Duodenal mucosa (tissue), 2 donors: ENCODE measurements around the gene CENATAC.
"Not testable (repeated sequence)": the region's sequence is repeated elsewhere in the genome, so short reads cannot be mapped to it uniquely, and the experiment has no call there.

Experiments used
- H3K27ac ChIP-seq: one replicate; pipeline ENCODE4 v1.7.0; 2013; ENCODE audit warnings: low read depth, low read length
- H3K27me3 ChIP-seq, 2 donors: one replicate each; pipeline ENCODE4 v1.7.0; 2013; ENCODE audit warnings: low read length in 2 of 2, control low read depth in 1 of 2; ENCODE audit not compliant: insufficient read depth in 2 of 2, control insufficient read depth in 1 of 2
- H3K36me3 ChIP-seq, 2 donors: one replicate each; pipeline ENCODE4 v1.7.0; 2013; ENCODE audit warnings: low read length in 2 of 2, control low read depth in 1 of 2; ENCODE audit not compliant: insufficient read depth in 2 of 2, control insufficient read depth in 1 of 2
- H3K4me1 ChIP-seq, 2 donors: one replicate each; pipeline ENCODE4 v1.7.0; 2013; ENCODE audit warnings: low read length in 2 of 2, control low read depth in 1 of 2; ENCODE audit not compliant: insufficient read depth in 2 of 2, control insufficient read depth in 1 of 2
- H3K4me3 ChIP-seq, 2 donors: one replicate each; pipeline ENCODE4 v1.7.0; 2013; ENCODE audit warnings: low read length in 2 of 2, low read depth in 1 of 2
- H3K9ac ChIP-seq, 2 donors: one replicate each; pipeline ENCODE4 v1.7.0; 2013; ENCODE audit warnings: low read length in 2 of 2, low read depth in 1 of 2
- H3K9me3 ChIP-seq, 2 donors: one replicate each; pipeline ENCODE4 v1.7.0; 2013; ENCODE audit warnings: low read length in 2 of 2, control low read depth in 1 of 2; ENCODE audit not compliant: control insufficient read depth in 1 of 2

The CENATAC gene

DNA sequence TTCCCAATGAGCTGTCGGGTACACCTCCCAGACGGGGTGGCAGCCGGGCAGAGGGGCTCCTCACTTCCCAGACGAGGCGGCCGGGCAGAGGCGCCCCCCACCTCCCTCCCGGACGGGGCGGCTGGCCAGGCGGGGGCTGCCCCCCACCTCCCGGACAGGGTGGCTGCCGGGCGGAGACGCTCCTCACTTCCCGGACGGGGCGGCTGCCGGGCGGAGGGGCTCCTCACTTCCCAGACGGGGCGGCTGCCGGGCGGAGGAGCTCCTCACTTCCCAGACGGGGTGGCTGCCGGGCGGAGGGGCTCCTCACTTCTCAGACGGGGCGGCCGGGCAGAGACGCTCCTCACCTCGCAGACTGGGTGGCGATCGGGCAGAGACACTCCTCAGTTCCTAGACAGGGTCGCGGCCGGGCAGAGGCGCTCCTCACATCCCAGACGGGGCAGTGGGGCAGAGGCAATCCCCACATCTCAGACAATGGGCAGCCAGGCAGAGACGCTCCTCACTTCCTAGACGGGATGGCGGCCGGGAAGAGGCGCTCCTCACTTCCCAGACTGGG is 6.4 kb upstream of the CENATAC start:
- not testable (repeated sequence) for H3K27me3 ChIP-seq, H3K9ac ChIP-seq, H3K9me3 ChIP-seq, H3K36me3 ChIP-seq, H3K4me3 ChIP-seq, H3K27ac ChIP-seq, H3K4me1 ChIP-seq

DNA sequence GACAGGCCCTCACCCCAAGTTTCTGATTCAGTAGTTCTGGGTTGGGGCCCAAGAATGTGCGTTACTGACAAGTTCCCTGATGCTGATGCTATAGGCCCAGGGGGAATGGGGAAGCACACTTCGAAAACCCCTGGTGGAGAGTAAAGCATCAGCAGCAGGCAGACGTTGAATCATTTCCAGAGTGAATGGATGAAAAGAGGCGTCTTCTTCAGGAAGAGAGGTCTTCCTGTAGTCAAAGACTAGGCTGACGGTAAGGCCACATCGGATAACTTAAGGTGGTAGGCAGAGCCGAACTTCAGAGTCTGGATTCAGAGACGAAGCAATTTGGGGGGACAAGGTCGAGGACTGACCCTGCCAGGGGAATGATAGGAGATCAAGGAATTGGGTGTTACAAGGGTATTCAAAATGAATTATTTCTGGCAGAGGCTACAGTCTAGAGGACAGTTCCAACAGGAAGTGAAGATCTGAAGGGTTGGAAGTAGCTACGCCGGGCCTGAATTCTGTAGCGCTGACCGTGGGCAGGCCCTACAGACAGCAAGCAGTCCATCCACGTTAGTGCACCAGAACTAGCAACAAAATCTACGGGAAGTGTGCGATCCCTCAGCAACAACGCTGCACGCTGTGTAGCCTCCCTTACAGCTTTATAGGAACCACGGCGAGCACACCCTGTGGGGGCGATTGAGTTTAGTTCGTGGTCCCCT is 862 bp upstream of the CENATAC start:
- Histone ChIP-seq H3K4me1 (peaks cover 19 to 26% of the 10 kb centered on the region in 2 donors), H3K4me3 (peak overlapping the region; percentile 89 to 100), H3K27me3 (no peaks in the 10 kb centered on the region), H3K27ac (no peak overlapping the region), H3K9ac (peak overlapping the region; percentile 53 to 83), H3K9me3 (no peaks in the 10 kb centered on the region), H3K36me3 (peaks cover 6 to 18% of the 10 kb centered on the region in 2 donors)

DNA sequence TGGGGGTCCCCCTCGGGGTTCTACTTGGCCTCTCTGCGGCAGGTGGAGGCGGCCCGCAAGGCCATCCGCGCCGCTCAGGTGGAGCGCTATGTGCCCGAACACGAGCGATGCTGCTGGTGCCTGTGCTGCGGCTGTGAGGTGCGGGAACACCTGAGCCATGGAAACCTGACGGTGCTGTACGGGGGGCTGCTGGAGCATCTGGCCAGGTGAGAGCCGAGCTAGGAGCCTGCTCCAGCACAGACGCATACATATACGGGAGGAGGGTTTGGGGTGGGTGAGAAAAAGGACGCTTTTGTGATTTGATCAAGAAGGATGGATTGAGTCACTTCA is 415 bp downstream of the CENATAC start:
- Histone ChIP-seq H3K36me3 (peaks cover 9 to 25% of the 10 kb centered on the region in 2 donors), H3K4me3 (peak overlapping the region; percentile 89 to 100), H3K27ac (no peak overlapping the region), H3K4me1 (peaks cover 19 to 26% of the 10 kb centered on the region in 2 donors), H3K27me3 (no peaks in the 10 kb centered on the region), H3K9ac (peak overlapping the region; percentile 53 to 83), H3K9me3 (no peaks in the 10 kb centered on the region)

DNA sequence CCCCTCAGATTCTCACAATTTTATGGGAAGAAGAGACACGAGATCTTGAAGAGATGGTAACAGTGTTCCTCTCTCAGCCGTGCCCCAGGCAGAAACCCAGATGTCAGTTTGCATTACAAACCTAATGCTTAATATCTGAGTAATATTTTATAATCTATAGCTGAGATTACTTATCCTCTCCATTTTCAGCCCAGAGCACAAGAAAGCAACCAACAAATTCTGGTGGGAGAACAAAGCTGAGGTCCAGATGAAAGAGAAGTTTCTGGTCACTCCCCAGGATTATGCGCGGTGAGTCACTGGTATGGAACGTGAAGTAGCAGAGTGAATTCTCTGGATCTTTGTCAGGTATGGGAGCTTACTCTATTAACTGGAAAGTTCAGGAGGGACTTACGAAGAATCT is 884 bp downstream of the CENATAC start:
- Histone ChIP-seq H3K9me3 (no peaks in the 10 kb centered on the region), H3K27me3 (no peaks in the 10 kb centered on the region), H3K4me3 (peak overlapping the region; percentile 89 to 100), H3K27ac (no peak overlapping the region), H3K36me3 (peaks cover 9 to 25% of the 10 kb centered on the region in 2 donors), H3K4me1 (peaks cover 19 to 26% of the 10 kb centered on the region in 2 donors), H3K9ac (peak overlapping the region; percentile 53 to 83)

DNA sequence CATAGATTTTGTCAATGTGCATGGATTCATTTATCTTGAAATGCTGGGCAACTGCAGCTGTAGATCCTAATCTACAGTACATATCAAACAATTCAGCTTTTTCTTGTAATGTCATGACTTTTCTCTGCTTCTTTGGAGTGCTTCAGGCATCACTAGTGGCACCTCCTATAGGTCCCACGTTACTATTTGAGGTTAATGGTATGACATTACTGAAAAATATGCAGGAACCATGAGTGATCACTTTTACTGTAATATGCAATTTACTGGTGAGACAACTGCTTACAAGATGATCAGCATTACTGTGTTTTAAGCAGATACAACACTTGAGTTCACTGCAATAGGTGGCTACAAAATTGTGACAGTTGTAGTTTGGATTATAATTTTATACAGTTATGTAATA is 3.0 kb downstream of the CENATAC start:
- H3K9me3 ChIP-seq, result no peaks in the 10 kb centered on the region
- H3K36me3 ChIP-seq, result peaks cover 9 to 28% of the 10 kb centered on the region in 2 donors
- peaks cover 19 to 26% of the 10 kb centered on the region in 2 donors for H3K4me1 ChIP-seq
- no peak overlapping the region for H3K4me3 ChIP-seq
- H3K27ac ChIP-seq, result no peak overlapping the region
- no peak overlapping the region for H3K9ac ChIP-seq
- no peaks in the 10 kb centered on the region for H3K27me3 ChIP-seq

DNA sequence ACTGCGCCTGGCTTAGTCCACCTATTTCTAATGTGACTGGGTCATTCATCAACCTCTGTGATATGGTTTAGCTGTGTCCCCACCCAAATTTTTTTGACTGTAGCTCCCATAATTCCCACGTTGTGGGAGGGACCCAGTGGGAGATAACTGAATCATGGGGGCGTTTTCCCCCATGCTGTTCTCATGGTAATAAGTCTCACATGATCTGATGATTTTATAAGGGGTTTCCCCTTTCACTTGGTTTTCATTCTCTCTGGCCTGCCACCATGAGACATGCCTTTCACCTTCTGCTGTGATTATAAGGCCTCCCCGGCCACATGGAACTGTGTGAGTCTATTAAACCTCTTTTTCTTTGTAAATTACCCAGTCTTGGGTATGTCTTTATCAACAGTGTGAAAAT is 8.7 kb downstream of the CENATAC start:
- Histone ChIP-seq H3K27ac (no peak overlapping the region), H3K4me3 (no peak overlapping the region), H3K36me3 (peaks cover 3 to 38% of the 10 kb centered on the region in 2 donors), H3K4me1 (no peaks in the 10 kb centered on the region), H3K27me3 (no peaks in the 10 kb centered on the region), H3K9me3 (no peaks in the 10 kb centered on the region), H3K9ac (no peak overlapping the region)

DNA sequence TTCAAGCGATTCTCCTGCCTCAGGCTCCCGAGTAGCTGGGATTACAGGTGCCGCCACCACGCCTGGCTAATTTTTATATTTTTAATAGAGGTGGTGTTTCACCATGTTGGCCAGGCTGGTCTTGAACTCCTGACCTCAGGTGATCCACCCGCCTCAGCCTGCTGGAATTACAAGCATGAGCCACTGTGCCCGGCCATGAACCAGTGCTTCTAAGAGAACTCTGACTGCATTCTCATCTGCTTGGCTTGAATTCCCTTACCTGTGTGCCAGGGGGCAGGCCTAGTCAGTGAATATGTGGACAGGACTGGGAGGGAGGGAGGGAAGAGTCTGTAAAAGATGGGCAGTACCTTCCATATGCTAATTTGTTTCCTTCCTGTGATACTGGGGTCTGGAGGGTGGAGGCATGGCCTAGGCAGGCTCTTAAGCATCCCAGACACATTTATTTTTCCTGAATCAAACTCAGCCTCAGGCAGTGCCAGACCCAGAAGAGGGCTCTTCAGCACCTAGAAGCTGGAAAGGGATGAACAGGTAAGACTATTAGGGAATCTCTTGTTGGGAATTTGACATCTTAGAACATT is 13.6 kb downstream of the CENATAC start:
- peaks cover 5 to 9% of the 10 kb centered on the region in 2 donors for H3K4me1 ChIP-seq
- H3K9ac ChIP-seq, result no peak overlapping the region
- H3K27me3 ChIP-seq, result no peaks in the 10 kb centered on the region
- peaks cover 11 to 69% of the 10 kb centered on the region in 2 donors for H3K36me3 ChIP-seq
- no peak overlapping the region for H3K27ac ChIP-seq
- H3K9me3 ChIP-seq, result no peaks in the 10 kb centered on the region
- H3K4me3 ChIP-seq, result no peak overlapping the region

DNA sequence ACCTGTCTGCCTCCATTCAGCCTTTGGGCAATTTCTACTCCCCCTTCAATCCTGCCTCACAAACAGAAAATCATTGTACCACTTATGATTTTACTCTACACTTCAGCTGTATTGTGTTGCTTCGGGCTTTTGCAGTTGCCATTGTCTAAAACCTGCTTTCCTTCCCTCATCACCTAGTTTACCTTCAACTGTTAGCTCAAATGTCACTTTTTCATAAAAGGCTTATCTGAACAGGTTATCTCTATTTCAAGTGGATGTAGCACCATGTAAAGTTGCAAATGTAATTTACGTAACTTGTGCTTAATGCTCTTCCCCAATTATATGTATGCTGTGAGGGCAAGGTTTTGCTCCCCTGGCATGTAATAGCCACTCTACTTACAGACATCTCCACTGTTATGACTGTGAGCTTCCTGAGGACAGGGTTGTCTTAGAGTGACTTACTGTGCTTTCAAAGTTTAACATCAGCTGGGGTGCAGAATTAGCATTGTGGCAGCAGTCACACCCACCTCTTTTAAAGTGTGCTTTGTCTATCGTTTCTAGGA is 14.8 kb downstream of the CENATAC start:
- Histone ChIP-seq H3K4me1 (peaks cover 12 to 17% of the 10 kb centered on the region in 2 donors), H3K27ac (no peak overlapping the region), H3K9ac (no peak overlapping the region), H3K27me3 (no peaks in the 10 kb centered on the region), H3K4me3 (no peak overlapping the region), H3K36me3 (peaks cover 11 to 64% of the 10 kb centered on the region in 2 donors), H3K9me3 (no peaks in the 10 kb centered on the region)

DNA sequence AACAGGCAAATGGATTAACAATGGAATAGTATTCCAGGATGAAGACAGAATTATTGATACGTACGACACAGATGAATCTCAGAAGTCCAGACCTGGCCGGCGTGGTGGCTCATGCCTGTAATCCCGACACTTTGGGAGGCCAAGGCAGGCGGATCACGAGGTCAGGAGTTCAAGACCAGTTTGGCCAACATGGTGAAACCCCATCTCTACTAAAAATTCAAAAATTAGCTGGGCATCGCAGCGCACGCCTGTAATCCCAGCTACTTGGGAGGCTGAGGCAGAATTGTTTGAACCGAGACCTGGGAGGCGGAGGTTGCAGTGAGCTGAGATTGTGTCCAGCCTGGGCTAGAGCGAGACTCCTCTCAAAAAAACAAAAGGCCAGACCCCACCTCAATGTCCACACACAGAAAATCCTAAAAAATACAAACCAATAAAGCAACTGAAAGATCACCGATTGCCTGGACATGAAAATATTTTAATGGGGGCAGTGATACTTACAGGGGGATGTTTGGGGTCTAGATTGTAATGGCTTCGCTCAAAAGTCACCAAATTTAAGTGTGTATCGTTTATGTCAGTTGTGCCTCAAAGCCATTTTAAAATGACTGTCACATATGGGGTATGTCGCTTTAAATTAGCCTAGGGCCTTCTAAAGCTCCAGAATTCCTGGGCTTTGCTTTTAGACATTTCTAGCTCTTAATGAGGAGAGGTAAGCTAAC is 16.4 kb downstream of the CENATAC start:
- Histone ChIP-seq H3K27me3 (no peaks in the 10 kb centered on the region), H3K4me3 (no peak overlapping the region), H3K27ac (no peak overlapping the region), H3K9ac (no peak overlapping the region), H3K36me3 (peaks cover 11 to 58% of the 10 kb centered on the region in 2 donors), H3K9me3 (no peaks in the 10 kb centered on the region), H3K4me1 (peaks cover 12 to 17% of the 10 kb centered on the region in 2 donors)
